HG03103 (cell line): Measurements from ENCODE around the gene FOXJ3.

Experiments used
- ATAC-seq: cut with Tn5 transposase; IDR thresholded peaks from one replicate; pipeline ENCODE4 v1.9.1; 2021; ENCODE audit warnings: low read depth; ENCODE audit not compliant: unreplicated experiment

FOXJ3 gene

DNA sequence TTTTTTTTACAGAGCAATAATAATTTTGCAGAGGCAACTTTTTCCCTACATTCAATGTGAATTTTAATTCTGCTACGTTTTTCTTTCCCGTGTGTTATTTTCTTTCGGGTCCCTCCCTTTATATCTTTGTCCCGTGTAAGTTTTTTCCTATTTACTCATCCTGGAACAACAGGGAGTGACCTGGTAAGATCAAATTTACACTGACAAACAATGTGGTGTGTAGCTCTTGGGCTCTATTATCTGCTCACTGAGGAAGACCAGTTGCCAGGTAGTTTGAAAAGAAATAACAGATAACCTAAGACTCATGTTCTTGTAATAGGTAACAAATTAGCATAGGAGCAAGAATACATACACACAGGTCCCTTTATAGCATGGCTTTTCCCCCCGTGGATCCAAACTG lies 136.8 kb downstream of the FOXJ3 start:
- ATAC-seq = no peak

DNA sequence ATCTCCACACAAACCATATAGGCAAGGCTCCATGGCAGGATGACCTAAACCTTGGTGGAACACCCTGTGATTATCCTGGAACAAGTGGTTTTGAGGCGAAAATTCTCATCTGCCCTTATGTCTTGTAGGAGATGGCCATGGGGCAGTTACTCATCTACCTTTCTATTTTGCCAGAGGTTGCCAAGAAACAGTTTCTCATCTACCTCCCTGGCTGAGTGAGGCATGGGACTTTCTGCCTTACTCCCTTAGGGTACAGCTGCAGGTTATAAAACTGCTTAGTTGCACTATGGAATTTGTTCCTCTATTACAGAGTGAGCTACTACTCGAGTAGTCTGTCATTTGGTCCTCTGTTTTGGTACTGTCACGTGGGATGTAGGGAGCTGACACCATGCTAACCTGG lies 139.2 kb downstream of the FOXJ3 start:
- ATAC-seq = no peak

DNA sequence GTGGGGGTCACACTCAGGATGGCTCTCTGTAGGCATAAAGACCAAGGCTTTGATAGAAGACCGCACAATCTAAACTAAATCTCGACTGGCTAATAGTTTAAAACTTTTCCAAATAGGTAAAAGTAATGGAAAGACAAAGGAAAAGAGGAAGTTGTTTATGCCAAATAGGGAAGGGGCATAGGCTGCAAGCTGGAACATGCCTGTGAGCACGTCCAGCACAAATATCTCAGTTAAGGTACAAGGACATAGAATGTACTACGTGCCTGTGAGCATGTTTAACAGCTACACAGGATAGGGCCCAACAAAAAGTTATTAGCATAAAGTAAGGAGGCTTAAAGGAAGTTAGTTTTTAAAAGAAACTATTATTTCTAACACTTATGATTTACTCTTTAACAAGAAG lies 142.9 kb downstream of the FOXJ3 start:
- ATAC-seq = no peak

DNA sequence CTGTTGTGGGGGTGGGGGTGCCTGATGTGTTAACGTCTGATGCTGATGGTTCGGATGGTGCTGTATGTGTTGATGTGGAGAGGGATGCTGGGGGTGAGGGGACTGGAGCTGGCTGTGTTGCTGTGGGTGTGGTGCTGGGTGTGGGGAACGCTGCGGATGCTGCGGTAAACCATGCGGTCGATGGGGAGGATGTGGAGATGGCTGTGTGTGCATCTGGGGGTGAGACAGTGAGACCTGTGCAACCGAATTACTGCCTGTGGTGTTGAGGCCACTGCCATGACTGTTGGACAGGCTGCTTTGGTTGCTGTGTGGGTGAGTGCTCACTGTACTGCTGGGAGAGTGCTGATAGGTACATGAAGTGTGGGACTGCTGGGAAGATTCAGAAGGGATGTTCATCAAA lies 143.7 kb downstream of the FOXJ3 start:
- ATAC-seq = no peak

DNA sequence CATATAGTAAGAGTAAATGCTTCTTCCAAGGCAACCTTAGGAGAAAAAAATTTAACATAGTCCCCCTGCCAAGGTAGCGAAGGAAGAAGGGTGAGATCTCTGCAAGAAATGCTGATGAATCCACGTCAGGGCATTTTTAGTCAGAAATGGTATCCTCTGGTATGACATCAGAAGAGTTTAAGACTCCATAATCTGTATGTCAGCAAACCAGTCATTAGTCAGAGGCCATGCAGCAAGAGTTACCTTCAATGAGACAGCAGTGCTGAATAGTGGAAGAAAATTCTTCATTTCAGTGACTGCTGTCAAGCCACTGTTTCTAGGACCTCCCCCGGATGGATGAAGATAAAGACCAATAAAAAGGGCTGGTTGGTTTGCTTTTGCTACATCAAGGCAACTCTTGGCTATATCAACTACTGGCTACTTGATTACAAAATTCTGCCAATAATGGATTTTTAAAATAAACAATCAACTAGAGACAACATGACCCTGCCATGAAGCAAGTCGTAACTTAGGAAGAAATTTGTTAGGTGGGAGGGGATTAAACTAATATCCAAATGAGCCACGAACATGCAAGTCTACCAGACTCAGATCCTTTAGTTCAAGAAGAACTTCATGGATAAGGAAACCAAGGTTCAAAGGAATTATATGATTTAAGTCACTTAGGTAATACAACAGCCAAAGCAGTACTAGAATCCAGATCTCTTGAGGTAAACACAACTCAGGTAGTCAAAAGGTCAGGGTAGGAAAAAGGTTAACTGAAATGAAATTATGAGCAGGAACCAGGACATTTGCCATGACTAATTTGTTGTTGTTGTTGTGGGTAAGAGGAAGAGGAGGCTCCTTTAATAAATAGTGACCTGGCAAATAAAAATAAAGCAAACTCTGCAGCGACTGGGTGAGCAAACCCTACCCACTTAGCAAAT lies 144.8 kb downstream of the FOXJ3 start:
- no peak for ATAC-seq

DNA sequence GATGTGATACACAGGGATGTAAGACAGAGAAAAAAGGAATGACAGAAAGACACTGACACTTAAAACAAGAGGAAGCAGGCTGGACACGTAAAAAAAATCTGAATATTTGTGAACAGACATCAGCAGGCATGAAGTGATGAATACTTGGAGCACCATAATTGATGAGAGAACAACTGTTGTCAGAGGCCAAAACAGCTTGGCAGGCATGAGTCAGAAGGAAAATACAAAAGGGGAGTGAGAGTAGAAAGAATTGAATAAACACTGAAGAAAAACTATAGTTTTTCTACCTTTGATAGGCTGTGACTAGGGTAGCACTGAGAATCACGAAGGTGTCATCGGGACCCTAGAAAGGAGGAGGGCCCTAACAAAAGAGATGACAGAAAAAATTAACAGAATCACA lies 148.9 kb downstream of the FOXJ3 start:
- ATAC-seq = no peak

DNA sequence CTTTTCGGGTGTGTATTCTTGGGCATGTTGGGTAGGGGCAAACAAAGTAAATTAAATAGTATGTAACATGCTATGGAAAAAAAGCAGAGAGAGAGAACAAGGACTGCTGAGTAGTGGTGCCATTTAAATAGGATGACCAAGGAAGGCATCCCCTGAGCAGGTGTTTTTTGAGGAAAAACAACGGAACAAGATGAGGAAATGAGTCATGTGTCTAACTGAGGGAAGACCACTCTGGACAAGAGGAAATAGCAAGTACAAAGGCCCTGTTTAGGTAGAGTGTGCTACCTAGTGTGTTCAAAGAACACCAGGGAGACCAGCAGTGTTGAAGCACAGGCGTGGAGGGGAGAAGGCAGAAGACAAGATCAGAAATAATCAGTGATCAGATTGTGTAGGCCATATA lies 150.4 kb downstream of the FOXJ3 start:
- no peak for ATAC-seq

DNA sequence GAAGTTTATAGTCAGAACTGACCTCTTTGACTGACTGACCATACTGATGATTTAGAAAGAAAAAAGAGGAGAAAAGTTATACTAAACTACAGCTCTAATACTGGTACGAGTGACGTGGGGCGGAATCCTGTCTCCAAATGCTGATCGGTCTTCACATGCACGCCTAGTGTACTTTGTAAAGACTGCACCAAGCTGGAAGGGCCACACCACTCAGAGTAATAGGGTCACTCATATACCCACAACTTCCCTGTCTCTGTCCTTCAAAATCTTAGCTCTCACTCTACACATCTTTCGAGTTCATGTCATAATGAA lies 151.1 kb downstream of the FOXJ3 start:
- ATAC-seq = no peak

DNA sequence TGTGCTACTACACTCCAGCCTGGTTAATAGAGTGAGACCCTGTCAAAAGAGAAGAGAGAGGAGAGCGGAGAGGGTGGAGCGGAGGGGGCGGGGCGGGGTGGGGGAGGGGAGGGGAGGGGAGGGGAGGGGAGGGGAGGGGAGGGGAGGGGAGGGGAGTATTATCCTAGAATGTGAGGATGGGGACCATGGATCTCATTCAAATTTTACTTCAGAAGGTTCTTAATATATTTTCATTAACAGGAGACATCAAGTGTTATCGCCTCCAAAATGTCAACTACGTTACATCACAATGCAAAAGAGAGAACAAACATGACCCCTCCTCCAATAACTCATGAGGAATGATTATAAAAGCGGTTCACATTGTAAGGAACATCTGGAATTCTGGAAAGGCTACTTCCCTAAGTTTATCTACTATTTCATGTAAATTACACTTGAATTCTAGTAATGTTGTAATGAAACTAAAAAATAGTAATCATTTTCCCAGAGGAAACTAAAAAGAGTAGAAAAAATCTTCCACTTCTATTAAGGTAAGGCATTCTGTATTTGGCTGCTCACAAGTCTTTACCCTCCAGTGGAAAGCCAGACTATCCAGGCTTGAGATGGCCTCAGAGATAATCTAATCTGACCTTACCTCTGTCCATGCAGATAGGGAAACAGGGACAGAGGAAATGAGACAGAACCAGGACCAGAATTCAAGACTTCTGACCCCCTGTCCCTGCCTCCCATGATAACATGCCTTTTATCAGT lies 151.7 kb downstream of the FOXJ3 start:
- no peak for ATAC-seq

DNA sequence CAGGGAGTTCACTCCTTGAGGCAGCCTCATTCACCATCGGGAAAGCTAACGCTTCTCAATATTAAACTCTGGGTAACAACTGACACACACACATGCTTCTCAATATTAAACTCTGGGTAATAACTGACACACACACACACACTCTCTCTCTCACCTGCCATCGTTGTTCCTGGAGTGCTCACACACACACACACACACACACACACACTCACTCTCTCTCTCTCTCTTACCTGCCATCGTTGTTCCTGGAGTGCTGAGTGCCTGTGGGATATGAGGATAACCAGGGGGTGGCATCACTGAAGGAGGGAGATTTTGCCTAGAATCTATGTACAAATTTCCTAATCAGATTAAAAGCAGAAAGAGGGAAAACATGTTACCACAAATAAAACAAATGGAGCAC lies 153.3 kb downstream of the FOXJ3 start:
- no peak for ATAC-seq

DNA sequence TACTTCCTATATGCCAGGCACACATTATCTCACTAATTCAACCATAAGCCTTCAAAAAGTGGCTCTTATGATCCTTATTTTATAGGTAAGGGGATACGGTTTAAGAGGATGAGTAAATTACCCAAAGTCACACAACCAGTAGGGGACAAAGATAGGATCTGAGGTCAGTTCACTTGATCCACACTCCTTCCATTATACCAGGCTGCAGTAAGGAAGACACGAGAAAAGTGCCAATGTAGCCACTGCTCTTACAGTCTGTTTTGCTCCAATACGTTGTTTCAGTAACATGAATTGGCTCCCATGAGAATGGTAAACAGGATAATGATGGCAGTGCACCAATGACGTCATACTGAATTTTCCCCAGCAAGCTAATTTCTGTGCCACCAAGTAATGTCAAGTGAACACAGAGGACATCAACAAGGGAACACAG lies 155.1 kb downstream of the FOXJ3 start:
- ATAC-seq = no peak

DNA sequence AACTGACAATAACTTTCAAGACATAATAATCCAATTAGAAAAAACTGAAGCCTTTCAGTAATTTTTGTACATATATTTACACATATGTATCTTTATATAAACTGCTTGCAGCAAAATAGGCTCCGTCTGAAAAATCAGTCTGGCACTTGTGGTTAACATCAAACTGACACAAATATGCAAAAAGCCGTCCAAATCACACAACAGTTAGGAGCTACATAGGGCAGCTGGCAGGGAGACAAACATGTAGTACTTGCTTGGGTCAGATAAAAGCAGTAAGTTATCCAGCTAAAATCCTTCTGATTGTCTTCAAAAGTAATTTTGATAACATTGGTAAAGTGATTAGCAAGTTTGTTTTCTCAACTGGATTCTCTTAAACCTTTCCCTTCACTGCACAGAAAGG lies 155.8 kb downstream of the FOXJ3 start:
- no peak for ATAC-seq

DNA sequence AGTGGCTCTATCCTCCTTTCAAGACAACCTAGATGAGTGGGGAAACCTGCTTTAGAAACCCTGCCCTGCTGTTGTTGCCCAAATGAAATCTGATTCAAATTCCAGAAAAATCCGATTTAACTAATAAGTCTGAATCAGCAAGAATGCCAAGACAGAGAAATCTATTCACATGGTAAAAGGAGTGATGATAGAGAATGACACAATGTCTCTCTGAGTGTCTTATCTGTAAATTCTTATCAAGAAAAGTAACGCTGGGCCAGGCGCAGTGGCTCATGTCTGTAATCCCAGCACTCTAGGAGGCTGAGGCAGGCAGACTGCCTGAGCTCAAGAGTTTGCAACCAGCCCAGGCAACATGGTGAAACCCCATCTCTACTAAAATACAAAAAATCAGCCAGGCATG lies 156.8 kb downstream of the FOXJ3 start:
- ATAC-seq = no peak

DNA sequence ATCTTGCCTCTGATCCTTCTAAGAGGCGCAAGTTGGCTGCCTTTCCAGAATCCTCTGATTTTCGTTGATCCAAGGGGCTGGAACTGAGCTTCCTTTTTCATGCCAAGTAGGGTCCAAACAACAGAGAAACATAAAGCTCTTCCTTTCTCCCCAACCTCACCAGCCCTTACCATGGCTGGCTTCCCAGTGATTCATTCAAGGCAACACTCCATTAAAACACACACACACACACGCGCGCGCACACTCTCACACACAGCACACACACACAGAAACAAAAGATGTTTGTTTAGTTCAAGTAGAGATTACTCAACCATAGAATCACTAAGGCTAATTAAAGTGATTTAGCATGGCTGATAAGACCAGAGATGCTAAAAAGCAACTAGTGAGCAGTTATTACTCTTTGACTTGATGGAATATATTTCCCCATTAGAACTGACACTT lies 157.5 kb downstream of the FOXJ3 start:
- ATAC-seq = no peak

DNA sequence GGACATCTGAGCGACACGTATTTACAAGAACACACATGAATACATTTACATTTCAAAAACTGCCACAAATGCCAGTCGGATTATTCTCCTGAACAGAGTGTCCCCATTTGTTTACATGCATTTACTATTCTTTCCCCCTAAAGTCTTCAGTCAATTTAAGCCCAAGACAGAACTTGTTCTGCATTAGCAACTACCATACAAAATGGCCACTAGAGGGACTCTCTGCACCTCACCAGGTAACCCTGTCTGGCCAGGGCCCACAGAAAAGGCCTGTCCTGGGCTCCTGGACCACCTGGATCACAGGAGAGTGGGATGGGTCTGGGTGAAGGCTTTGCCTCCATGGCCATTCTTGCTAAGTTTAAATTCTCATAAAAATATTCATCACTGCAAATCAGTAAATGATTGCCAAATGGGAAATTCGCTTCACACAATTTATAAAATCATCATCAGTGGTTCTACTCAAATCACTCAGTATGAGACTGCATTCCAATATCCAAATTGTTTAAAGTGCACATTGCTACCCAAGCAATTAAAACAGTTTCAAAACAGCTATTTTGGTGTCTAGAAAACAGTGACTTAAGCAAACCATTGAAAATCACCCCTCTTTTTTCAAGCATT lies 158.0 kb downstream of the FOXJ3 start:
- no peak for ATAC-seq

DNA sequence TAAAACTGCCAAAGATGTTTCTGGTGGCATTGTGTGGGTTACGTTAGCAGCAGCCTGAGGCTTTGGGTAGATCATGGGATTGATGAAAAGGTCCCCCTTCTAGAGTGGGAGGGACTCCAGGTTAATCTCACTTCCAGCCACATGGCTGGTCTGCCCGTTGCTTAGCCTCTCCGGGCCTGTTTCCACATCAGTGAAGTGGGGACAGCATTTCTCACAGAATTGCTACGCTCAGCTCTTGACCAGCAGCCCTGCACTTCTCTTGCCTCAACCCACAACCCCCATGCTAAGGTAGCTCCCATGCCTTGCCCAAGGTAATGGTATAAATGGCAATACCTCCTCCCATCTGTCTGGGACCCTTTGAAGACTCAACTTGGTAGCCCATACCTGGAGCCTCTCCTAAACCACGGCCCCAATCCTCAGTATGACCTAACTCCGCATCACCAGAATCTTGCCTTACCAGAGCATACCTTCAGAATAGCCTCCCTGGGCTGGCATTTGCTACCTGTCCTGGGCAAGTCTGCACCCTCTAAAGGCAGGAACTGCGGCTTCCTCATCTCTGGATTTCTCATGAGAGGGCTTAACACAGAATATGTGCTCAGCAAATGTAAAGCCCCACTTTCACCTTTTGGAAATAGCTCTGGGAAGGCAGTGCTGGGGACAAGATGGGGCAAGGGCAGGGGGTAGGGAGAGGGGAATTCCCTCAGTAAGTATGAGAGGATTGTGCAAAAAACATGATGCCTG lies 159.6 kb downstream of the FOXJ3 start:
- ATAC-seq = no peak

DNA sequence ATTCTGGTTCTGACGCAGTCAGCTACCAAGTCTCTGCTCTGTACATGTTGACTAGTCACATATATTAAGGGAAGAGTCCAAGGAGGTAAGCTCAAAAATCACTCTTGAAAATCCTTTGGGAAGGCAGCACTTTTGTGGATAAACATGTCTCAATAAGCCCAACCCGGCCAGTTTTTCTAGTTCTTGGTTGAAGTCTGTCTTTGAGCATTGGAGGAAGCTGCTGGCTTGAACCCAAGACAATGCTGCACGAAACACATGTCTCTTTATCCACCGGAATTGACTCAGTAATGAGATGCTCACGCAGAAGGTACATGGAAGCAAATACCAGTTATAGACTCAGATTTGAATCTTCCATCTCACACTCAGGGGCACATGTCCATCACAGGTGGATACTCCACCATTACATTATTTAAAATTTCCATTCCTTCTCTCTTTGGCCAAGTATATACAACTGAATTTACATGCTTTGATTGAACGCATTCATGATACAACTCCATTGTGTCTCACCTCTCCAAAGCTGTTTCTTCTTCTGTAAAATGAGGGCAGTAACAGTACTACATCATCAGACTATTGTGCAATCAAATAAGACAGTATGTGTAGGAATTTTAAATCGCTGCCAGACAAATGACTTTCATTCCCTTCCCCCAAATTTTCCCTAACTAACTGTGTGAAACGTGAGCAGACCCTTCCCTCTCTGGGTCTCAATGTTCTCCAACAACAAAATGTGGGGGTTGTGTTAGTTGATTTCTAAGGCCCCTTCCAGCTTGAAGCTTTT lies 160.9 kb downstream of the FOXJ3 start:
- no peak for ATAC-seq

DNA sequence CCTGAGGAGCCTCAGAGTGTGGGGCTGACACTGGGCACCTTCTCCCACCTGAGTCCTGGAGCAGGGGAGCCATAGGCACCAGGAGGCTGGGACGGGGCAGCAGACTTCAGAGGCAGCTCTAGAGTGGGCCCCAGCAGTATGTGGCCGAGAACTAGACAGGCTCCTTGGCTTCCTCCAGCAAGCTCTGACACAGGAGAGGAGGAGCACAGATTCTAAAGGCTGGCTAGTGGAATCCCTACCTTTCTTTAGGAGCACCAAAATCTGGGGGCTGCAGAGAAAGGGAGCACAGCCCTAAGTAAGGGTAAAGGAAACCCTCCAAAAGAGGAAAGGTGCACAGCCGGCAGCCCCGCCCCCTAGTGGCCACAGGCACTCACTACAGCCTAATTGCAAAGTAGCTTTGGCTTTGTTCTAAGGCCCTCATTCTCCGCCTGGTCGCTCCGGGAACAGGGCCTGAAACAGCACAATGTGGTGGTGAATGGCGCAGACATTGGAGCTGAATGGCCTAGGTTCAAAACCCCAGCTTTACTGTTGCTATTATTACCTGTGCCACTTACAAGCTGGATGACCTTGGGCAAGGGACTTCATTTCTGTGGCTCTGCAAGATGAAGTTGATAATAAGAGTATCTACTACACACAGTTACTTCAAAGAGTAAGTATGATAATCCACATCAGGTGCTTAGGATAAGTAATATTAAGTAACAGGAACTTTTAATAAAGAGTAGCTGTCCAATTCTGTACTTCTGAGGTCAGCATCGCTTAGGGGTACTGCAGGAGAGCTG lies 161.7 kb downstream of the FOXJ3 start:
- no peak for ATAC-seq

DNA sequence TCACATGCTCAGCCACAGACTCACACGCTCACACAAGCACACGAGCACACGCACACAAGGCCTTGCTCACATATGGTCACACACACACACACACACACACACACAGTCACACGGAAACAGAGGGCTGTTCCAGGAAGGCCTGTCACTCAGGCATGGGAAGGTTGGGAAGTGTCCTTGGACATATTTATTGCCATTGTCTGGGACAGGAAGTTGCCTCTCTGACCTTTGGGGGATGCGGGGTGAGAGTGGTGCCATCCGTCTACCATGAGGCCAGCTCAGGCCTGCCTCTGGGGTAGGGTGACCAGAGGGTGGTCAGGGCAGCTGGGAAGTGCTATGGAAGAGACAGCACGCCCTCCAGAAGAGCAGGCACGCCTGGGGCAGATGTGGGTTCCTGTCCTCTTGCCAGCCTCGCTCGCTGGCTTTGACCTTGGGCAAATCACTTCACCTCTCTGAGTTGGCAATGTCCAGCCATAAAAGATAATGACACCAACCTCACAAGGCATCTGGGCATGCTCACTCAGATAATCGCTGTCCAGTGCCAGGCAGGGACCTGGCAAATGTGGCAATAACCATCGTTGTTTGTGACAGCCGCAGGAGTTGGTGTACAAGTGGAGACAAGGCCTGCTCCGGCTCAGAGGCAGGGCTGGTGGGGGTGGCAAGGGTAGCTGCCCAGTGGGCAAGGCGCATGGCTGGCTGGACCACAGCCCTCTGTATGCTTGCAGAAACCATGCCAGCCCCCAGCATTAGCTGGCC lies 162.5 kb downstream of the FOXJ3 start:
- no peak for ATAC-seq
